ENCODE data around the gene CDH26. TPM values are rescaled to one million over a fixed set of nuclear protein-coding genes. Genes with fewer than 3 reads are reported as not detected.

The CDH26 gene
- total and polyA plus RNA-seq, 2 experiments from 2014 or later: 2.0 TPM

- no peak for TF ChIP-seq CTCF (conservative IDR thresholded peaks at IDR 0.05; ENCODE audit: low read depth in 2 of 2)
Measured at GRCh38 chr20:59993736-59994430, 35.7 kb downstream of the CDH26 start (continued).

- no peaks in the 10 kb centered on the region for H4K20me1 ChIP-seq (replicated peaks; ENCODE audit: insufficient read depth)
- Mint-ChIP-seq H3K4me3 (peak overlapping the region; percentile 64; the same call in 2 of the 3 replicates), H3K27ac (peak overlapping the region; percentile 61; the same call in 1 of the 2 replicates), H3K9me3 (no peaks in the 10 kb centered on the region; the same call in 2 of the 3 replicates), H3K36me3 (ENCODE audit: low read depth) (0 out of 3 replicates have a peak, but pooled peaks cover 4% of the 10 kb centered on the region), H3K4me1 (peaks cover 29% of the 10 kb centered on the region), H3K27me3 (ENCODE audit: insufficient read depth, low read depth, poor library complexity) (peaks cover 6% of the 10 kb centered on the region)
- TF ChIP-seq POLR2AphosphoS5 (IDR thresholded peaks at IDR 0.05; ENCODE audit: low read depth) (peak; percentile 44), STAT1 (IDR thresholded peaks at IDR 0.05; ENCODE audit: unreplicated experiment) (no peak), CTCF (conservative IDR thresholded peaks at IDR 0.05; ENCODE audit: low read depth in 2 of 2) (no peak), CREB1 (CRISPR knock-in tag; IDR thresholded peaks at IDR 0.05; ENCODE audit: low read depth) (peak; percentile 84)
- peak overlapping the region; percentile 89 for H3K27ac ChIP-seq (ENCODE audit: low read depth)
- no peaks in the 10 kb centered on the region for H3K36me3 ChIP-seq (ENCODE audit: insufficient read depth)
- H2AFZ ChIP-seq: peak overlapping the region; percentile 79; the same call in 1 of the 2 replicates
- no peaks in the 10 kb centered on the region for H3K9me2 ChIP-seq (ENCODE audit: insufficient read depth)
- H3K79me2 ChIP-seq (replicated peaks; ENCODE audit: insufficient read depth): no peaks in the 10 kb centered on the region
- H3K4me3 ChIP-seq: peak overlapping the region; percentile 56
- peaks cover 9% of the 10 kb centered on the region for H3K4me1 ChIP-seq (ENCODE audit: insufficient read depth)
- ATAC-seq (peak; percentile 97), DNase-seq (ENCODE audit: low spot score) (peak; percentile 93)
- H3K4me2 ChIP-seq: peak overlapping the region; percentile 80
- H3K27me3 ChIP-seq (ENCODE audit: insufficient read depth): no peaks in the 10 kb centered on the region
- 0 out of 2 replicates have a peak, but pooled peaks cover 3% of the 10 kb centered on the region for H3F3A ChIP-seq (replicated peaks; ENCODE audit: low read depth)
Measured at GRCh38 chr20:59994697-59995122, 36.5 kb downstream of the CDH26 start.

GRCh38 chr20:59996108-59996507 lies 37.9 kb downstream of the CDH26 start:
- Mint-ChIP-seq H3K36me3 (ENCODE audit: low read depth) (no peaks in the 10 kb centered on the region), H3K4me3 (no peak overlapping the region), H3K9me3 (no peaks in the 10 kb centered on the region), H3K4me1 (peaks cover 31% of the 10 kb centered on the region), H3K27ac (no peak overlapping the region), H3K27me3 (ENCODE audit: insufficient read depth, low read depth, poor library complexity) (peaks cover 9% of the 10 kb centered on the region)
- H4K20me1 ChIP-seq (replicated peaks; ENCODE audit: insufficient read depth): no peaks in the 10 kb centered on the region
- ATAC-seq (no peak), DNase-seq (ENCODE audit: low spot score) (no peak)
- H3K4me1 ChIP-seq (ENCODE audit: insufficient read depth): peaks cover 9% of the 10 kb centered on the region
- no peaks in the 10 kb centered on the region for H3K36me3 ChIP-seq (ENCODE audit: insufficient read depth)
- no peak overlapping the region for H3K4me3 ChIP-seq
- no peak for TF ChIP-seq STAT1 (IDR thresholded peaks at IDR 0.05; ENCODE audit: unreplicated experiment)
- no peak for TF ChIP-seq ZNF114 (CRISPR knock-in tag; IDR thresholded peaks at IDR 0.05)
- no peaks in the 10 kb centered on the region for H3K9me2 ChIP-seq (ENCODE audit: insufficient read depth)
- no peaks in the 10 kb centered on the region for H3K27me3 ChIP-seq (ENCODE audit: insufficient read depth)
- 0 out of 2 replicates have a peak, but pooled peaks cover 3% of the 10 kb centered on the region for H3F3A ChIP-seq (replicated peaks; ENCODE audit: low read depth)
- no peak overlapping the region for H2AFZ ChIP-seq
- no peaks in the 10 kb centered on the region for H3K79me2 ChIP-seq (replicated peaks; ENCODE audit: insufficient read depth)
- no peak overlapping the region for H3K4me2 ChIP-seq
- H3K27ac ChIP-seq (ENCODE audit: low read depth): no peak overlapping the region
